HFFc6 (cell line): Measurements from ENCODE around the gene TPRG1. TPM values are rescaled to one million over a fixed set of nuclear protein-coding genes. Genes with fewer than 3 reads are reported as not detected.
A peak's percentile ranks its signal among the peaks of the same experiment; 100 is the strongest.

Source experiments
- DNase-seq: peaks from one replicate; pipeline ENCODE4 v3.0.0-alpha.2; 2018
- H3K27ac Mint-ChIP-seq: 2 replicates; pipeline ENCODE4 v1.8.0; 2020; ENCODE audit warnings: mild to moderate bottlenecking, mixed read lengths
- H3K27me3 Mint-ChIP-seq: 2 replicates; pipeline ENCODE4 v1.8.0; 2021; ENCODE audit warnings: mild to moderate bottlenecking, moderate library complexity, mixed read lengths; ENCODE audit not compliant: insufficient read depth
- H3K36me3 Mint-ChIP-seq: 2 replicates; pipeline ENCODE4 v1.8.0; 2021; ENCODE audit warnings: low read depth, mixed read lengths
- H3K4me1 Mint-ChIP-seq: 2 replicates; pipeline ENCODE4 v1.8.0; 2020; ENCODE audit warnings: low read depth, mixed read lengths
- H3K4me3 Mint-ChIP-seq: 2 replicates; pipeline ENCODE4 v1.8.0; 2020; ENCODE audit warnings: mild to moderate bottlenecking, moderate library complexity, mixed read lengths
- H3K9me3 Mint-ChIP-seq: 2 replicates; pipeline ENCODE4 v1.8.0; 2020; ENCODE audit warnings: mild to moderate bottlenecking, mixed read lengths
- total RNA-seq, 6 experiments: library from RNA; stranded (reverse); fragmentation: NEBNext Ultra II Directional; extraction: Animal tissue kit (Norgen Biotek cat#: 25700); gene quantifications; 2 replicates in 1 of 6; 3 replicates in 5 of 6; pipeline ENCODE4 v1.2.3, GENCODE V29; 2021
- TF ChIP-seq, protein P1 (sequence below): fragments of 200-600 bp; sonication (generic); IDR thresholded peaks from 2 replicates; pipeline ENCODE4 v1.5.0; 2021; ENCODE audit warnings: antibody characterized with exemption, mild to moderate bottlenecking

The TPRG1 gene
- total RNA-seq, 6 experiments from 2014 or later = not detected

DNA sequence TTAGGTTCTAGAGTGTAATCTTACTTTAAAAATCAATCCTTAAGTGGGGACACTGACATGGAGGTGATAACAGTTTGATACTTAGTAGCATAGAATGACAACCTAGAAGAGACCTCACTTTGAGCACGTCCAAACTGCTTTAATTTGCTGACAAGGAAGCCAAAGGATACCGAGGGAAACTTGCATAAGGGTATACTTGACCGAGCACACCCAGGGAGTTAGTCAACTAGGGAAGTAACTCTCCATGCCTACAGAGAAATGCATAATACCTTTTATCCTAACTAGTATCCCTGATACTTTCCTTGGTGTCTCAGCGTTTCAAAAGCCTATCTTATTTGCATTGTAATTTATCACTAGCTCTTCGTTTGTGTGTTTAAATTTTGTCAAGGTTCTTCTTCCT lies 5.5 kb upstream of the TPRG1 start:
- Mint-ChIP-seq H3K9me3 (no peaks in the 10 kb centered on the region), H3K4me1 (no peaks in the 10 kb centered on the region), H3K36me3 (no peaks in the 10 kb centered on the region), H3K27me3 (peaks cover 10% of the 10 kb centered on the region), H3K4me3 (no peak overlapping the region), H3K27ac (no peak overlapping the region)
- TF ChIP-seq, protein P1, sequence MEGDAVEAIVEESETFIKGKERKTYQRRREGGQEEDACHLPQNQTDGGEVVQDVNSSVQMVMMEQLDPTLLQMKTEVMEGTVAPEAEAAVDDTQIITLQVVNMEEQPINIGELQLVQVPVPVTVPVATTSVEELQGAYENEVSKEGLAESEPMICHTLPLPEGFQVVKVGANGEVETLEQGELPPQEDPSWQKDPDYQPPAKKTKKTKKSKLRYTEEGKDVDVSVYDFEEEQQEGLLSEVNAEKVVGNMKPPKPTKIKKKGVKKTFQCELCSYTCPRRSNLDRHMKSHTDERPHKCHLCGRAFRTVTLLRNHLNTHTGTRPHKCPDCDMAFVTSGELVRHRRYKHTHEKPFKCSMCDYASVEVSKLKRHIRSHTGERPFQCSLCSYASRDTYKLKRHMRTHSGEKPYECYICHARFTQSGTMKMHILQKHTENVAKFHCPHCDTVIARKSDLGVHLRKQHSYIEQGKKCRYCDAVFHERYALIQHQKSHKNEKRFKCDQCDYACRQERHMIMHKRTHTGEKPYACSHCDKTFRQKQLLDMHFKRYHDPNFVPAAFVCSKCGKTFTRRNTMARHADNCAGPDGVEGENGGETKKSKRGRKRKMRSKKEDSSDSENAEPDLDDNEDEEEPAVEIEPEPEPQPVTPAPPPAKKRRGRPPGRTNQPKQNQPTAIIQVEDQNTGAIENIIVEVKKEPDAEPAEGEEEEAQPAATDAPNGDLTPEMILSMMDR = no peak
- no peak for DNase-seq

- no peak for DNase-seq
- H3K27ac Mint-ChIP-seq = no peak overlapping the region
- no peaks in the 10 kb centered on the region for H3K4me1 Mint-ChIP-seq
- H3K36me3 Mint-ChIP-seq = no peaks in the 10 kb centered on the region
- TF ChIP-seq, protein P1 = no peak
- H3K9me3 Mint-ChIP-seq = no peaks in the 10 kb centered on the region
- peaks cover 10% of the 10 kb centered on the region for H3K27me3 Mint-ChIP-seq
- H3K4me3 Mint-ChIP-seq = no peak overlapping the region
These were observed 4.6 kb upstream of the TPRG1 start for GRCh38 chr3:189167027-189167766.

GRCh38 chr3:189168711-189169110 lies 3.1 kb upstream of the TPRG1 start:
- H3K27ac Mint-ChIP-seq = no peak overlapping the region
- DNase-seq = no peak
- TF ChIP-seq, protein P1 = no peak
- H3K4me1 Mint-ChIP-seq = no peaks in the 10 kb centered on the region
- H3K9me3 Mint-ChIP-seq = no peaks in the 10 kb centered on the region
- H3K36me3 Mint-ChIP-seq = no peaks in the 10 kb centered on the region
- H3K4me3 Mint-ChIP-seq = no peak overlapping the region
- peaks cover 13% of the 10 kb centered on the region for H3K27me3 Mint-ChIP-seq

GRCh38 chr3:189169728-189170127 lies 2.0 kb upstream of the TPRG1 start:
- Mint-ChIP-seq H3K27ac (no peak overlapping the region), H3K36me3 (no peaks in the 10 kb centered on the region), H3K27me3 (peaks cover 13% of the 10 kb centered on the region), H3K9me3 (no peaks in the 10 kb centered on the region), H3K4me3 (no peak overlapping the region), H3K4me1 (no peaks in the 10 kb centered on the region)
- no peak for DNase-seq
- TF ChIP-seq, protein P1 = peak; percentile 39

DNA sequence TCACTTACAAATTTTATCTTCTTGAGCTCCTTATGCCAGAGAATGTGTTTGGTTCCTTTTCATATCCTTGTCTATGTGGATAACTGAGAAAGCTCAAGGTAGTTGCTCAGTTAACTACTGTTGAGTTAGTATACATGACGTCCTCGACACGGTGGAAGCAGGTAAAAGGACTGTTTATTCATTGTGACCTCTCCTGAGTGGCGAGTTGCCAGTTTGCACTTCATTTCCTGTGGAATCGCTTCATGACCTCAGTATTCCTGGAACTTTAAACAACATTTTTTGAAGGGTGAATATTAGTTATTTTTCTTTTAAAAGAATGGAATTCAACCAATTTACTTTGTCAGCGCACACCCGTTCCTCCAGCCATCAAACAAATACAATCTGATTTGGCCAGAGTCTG lies 1.2 kb upstream of the TPRG1 start:
- no peak for DNase-seq
- Mint-ChIP-seq H3K4me3 (no peak overlapping the region), H3K27ac (no peak overlapping the region)

More for the DNA sequence above, 1.2 kb upstream of the TPRG1 start:
- no peaks in the 10 kb centered on the region for H3K4me1 Mint-ChIP-seq
- TF ChIP-seq, protein P1 = no peak
- no peaks in the 10 kb centered on the region for H3K36me3 Mint-ChIP-seq
- H3K9me3 Mint-ChIP-seq = no peaks in the 10 kb centered on the region
- peaks cover 13% of the 10 kb centered on the region for H3K27me3 Mint-ChIP-seq
